ENCODE data around the gene CRYAB.
"Not testable (repeated sequence)": the region's sequence is repeated elsewhere in the genome, so short reads cannot be mapped to it uniquely, and the experiment has no call there.

The CRYAB gene

DNA sequence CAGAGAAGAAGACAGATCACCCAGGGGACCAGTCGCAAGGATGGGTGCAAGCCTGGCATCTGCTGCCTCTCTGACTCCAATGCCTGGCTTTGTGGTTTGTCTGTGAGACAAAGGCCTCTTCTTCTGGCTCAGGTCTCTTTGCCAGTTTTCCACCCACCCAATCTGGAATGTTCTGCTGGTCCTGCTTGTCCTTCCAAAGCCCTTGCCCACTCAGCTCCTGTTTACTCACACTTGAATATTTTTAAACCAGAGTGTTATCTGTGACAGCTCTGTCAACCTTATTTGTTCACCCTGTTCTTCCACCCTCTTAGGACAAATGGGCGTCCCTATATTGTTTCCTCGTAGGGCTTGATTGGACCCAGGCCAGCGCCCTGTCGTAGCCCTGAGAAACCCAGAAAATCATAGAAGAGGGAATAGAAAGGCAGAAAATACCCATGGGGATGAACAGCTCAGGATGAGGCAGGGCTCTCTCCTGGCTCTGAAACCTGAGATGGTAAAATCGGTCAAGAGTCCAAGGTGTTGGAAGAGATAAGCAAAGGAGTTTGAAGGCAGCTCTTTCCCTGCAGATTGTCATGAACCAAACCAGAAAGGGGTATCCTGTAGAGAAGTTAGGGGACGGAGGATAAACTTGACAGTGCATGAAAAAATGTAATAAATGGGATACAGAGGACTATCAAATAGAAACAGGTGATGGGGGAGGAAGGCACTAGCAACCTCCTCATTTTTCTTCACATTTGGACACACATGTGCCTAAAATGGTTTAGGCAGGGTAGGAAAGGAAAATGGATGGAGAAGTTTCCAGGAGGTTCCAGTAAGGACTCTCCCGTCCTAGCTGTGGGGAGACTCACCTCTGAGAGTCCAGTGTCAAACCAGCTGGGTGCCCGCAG lies 651 bp downstream of the CRYAB start:
- no peak overlapping the region for H3K4me3 ChIP-seq (ENCODE audit: low read depth, low read length)
- TF ChIP-seq, protein P1, sequence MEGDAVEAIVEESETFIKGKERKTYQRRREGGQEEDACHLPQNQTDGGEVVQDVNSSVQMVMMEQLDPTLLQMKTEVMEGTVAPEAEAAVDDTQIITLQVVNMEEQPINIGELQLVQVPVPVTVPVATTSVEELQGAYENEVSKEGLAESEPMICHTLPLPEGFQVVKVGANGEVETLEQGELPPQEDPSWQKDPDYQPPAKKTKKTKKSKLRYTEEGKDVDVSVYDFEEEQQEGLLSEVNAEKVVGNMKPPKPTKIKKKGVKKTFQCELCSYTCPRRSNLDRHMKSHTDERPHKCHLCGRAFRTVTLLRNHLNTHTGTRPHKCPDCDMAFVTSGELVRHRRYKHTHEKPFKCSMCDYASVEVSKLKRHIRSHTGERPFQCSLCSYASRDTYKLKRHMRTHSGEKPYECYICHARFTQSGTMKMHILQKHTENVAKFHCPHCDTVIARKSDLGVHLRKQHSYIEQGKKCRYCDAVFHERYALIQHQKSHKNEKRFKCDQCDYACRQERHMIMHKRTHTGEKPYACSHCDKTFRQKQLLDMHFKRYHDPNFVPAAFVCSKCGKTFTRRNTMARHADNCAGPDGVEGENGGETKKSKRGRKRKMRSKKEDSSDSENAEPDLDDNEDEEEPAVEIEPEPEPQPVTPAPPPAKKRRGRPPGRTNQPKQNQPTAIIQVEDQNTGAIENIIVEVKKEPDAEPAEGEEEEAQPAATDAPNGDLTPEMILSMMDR (IDR thresholded peaks at IDR 0.05; ENCODE audit: borderline replicate concordance, insufficient read depth, low read depth, low read length) = no peak

DNA sequence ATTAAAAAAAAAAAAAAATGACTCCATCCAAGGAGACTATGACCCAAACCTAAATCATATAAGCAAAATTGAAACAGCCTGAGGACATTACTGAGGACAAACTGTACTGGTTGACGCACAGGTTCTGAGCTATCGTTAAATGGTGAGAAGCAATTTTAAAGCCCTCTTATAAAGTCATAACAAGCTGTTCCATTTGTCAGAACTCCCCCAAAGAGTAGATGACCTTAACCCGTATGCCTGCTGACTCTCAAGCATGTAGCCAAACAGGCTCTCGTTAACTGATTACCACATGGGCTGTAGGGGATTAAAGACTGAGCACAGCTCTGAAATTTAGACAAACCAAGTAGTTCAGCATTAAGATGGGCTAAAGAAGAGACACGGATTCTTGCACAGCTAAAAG lies 2.2 kb downstream of the CRYAB start:
- H3K4me3 ChIP-seq (ENCODE audit: low read depth, low read length) = no peak overlapping the region
- TF ChIP-seq, protein P1 (IDR thresholded peaks at IDR 0.05; ENCODE audit: borderline replicate concordance, insufficient read depth, low read depth, low read length) = no peak

DNA sequence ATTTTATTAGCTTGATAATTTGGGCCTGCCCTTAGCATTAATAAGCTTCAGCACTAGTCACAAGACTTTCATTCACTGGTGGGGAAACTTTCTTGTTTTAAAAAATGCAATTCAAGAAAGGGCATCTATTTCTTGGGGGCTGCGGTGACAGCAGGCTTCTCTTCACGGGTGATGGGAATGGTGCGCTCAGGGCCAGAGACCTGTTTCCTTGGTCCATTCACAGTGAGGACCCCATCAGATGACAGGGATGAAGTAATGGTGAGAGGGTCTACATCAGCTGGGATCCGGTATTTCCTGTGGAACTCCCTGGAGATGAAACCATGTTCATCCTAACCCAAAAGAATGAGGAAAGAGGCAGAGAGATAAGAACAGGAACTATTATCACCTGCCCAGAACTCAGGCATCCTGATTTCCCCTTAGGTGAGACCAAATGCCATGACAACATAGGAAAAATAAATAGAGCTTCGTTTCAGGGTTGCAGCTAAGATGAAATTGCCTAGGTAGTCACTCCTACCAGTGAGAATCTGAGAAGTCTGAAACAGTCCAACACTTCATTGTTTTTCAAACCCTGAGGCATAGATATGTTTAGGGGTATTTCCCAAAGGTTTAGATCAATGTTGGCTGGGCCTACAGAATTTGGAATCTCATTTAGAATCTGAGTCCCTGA lies 2.8 kb downstream of the CRYAB start:
- no peak overlapping the region for H3K4me3 ChIP-seq (ENCODE audit: low read depth, low read length)
- TF ChIP-seq, protein P1 (IDR thresholded peaks at IDR 0.05; ENCODE audit: borderline replicate concordance, insufficient read depth, low read depth, low read length) = no peak

DNA sequence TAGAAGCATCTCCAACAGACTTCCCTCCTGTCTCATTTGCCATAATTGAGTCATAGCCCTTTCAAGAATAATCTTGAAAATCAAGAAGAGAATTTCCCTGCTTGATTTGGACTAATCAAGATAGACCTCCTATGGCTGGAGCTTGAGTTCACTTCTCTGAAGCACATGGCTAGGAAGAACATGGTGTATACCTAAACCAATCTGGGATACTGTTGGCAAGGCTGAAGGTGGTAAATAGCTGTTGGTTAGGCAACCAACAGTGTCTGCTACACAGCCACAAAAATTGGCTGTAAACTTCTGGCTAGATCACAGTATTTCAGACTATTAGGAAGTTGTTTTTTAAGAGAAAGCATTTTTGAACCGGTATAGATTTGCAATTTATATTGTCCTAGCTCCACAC lies 4.9 kb downstream of the CRYAB start:
- H3K4me3 ChIP-seq (ENCODE audit: low read depth, low read length) = no peak overlapping the region
- TF ChIP-seq, protein P1 (IDR thresholded peaks at IDR 0.05; ENCODE audit: borderline replicate concordance, insufficient read depth, low read depth, low read length) = no peak

DNA sequence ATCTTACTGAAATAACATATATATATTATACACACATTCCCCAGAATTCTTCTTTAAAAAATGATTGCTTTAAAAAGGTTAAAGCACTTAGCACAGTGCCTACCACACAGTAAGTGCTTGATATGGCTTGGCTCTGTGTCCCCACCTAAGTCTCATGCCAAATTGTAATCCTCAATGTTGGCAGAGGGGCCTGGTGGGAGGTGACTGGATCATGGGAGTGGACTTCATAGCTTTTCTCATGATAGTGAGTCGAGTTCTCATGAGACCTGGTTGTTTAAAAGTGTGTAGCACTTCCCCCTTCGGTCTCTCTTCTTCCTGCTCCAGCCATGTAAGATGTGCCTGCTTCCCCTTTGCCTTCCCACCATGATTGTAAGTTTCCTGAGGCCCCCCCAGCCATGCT lies 6.2 kb downstream of the CRYAB start:
- H3K4me3 ChIP-seq (ENCODE audit: low read depth, low read length) = no peak overlapping the region
- TF ChIP-seq, protein P1 (IDR thresholded peaks at IDR 0.05; ENCODE audit: borderline replicate concordance, insufficient read depth, low read depth, low read length) = no peak

DNA sequence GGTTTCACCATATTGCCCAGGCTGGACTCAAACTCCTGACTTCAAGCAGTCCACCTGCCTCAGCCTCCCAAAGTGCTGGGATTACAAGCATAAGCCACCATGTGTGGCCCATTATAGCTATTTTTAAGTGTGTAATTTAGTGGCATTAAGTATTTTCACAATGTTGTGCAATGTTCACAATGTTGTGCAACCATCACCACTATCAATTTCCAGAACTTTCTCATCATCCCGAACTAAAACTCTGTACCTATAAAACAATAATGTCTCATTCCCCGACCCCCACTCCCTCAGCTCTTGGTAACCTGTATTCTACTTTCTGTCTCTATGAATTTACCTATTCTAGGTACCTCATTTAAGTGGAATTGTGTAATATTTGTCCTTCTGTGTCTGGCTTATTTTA lies 24.7 kb downstream of the CRYAB start:
- no peak overlapping the region for H3K4me3 ChIP-seq (ENCODE audit: low read depth, low read length)
- TF ChIP-seq, protein P1 (IDR thresholded peaks at IDR 0.05; ENCODE audit: borderline replicate concordance, insufficient read depth, low read depth, low read length) = no peak

DNA sequence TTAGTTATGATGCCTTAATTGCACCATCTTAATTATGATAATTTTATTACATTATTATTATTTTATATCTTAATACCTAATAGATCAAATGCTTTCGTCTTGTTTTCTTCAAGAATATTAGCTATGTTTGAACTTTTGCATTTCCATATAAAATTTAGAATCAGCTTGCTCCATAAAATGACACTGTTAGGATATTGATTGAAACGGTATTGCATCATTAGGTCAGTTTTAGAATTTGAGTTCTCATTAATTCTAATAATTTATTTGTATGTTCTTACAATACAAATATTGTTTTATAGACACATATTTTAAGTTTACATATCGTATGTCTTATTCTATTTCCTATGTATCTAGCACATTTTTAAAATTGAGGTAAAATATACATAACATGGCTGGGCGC lies 25.5 kb downstream of the CRYAB start:
- no peak overlapping the region for H3K4me3 ChIP-seq (ENCODE audit: low read depth, low read length)
- TF ChIP-seq, protein P1 (IDR thresholded peaks at IDR 0.05; ENCODE audit: borderline replicate concordance, insufficient read depth, low read depth, low read length) = no peak

DNA sequence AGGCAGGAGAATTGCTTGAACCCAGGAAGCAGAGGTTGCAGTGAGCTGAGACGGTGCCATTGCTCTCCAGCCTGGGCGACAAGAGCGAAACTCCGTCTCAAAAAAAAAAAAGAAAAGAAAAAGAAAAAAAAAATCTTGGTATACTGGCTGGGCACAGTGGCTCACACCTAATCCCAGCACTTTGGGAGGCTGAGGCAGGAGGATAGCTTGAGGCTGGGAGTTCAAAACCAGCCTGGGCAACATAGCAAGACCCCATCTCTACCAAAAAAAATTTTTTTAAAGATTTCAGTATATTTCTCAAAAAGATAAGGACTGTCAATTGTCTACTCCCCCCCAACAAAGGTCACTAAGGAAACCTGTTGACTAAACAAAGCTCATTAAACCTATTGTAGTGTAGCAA lies 26.5 kb downstream of the CRYAB start:
- not testable (repeated sequence) for H3K4me3 ChIP-seq (ENCODE audit: low read depth, low read length)

Measured in GM12875 (cell line).